Panc1 (cell line): ENCODE measurements around the gene GMPPA. TPM values are rescaled to one million over a fixed set of nuclear protein-coding genes. Genes with fewer than 3 reads are reported as not detected.

Experiments
- ATAC-seq: fragments of 200-7000 bp; cut with Tn5 transposase; 2 replicates; pipeline ENCODE4 v1.9.1; 2020; ENCODE audit warnings: mild to moderate bottlenecking, moderate library complexity
- BruUV-seq: library from RNA; stranded (reverse); fragments of 400-500 nt; replicated peaks from 2 replicates; lab custom pipeline; 2021; lab: Mats Ljungman, UMichigan
- CTCF ChIA-PET: fragments of 300-600 bp; sonication (Branson Sonifier 250); formaldehyde crosslinking; loops from one replicate; lab custom pipeline; 2022; ENCODE audit warnings: antibody characterized with exemption; lab: Charles Lee
- POLR2A ChIA-PET: fragments of 300-600 bp; sonication (Branson Sonifier 250); formaldehyde crosslinking; loops from one replicate; lab custom pipeline; 2022; ENCODE audit warnings: antibody characterized with exemption; lab: Charles Lee
- DNase-seq: peaks from one replicate; pipeline ENCODE4 v3.0.0-alpha.2; 2010; ENCODE audit warnings: low read depth, low spot score
- H3K27ac ChIP-seq: 2 replicates; pipeline ENCODE4 v1.5.1; 2011; ENCODE audit warnings: mild to moderate bottlenecking, low read length, inconsistent platforms
- H3K27me3 ChIP-seq: fragments of 200-500 bp; sonication (Bioruptor generic); 2 replicates; pipeline ENCODE4 v1.6.0; 2014; ENCODE audit warnings: low read length, inconsistent platforms; ENCODE audit not compliant: control insufficient read depth, insufficient read depth
- H3K36me3 ChIP-seq: fragments of 200-500 bp; sonication (Bioruptor generic); 2 replicates; pipeline ENCODE4 v1.5.1; 2014; ENCODE audit warnings: inconsistent platforms, mild to moderate bottlenecking, low read length, moderate library complexity; ENCODE audit not compliant: control insufficient read depth, insufficient read depth
- H3K4me1 ChIP-seq: 2 replicates; pipeline ENCODE4 v1.5.1; 2011; ENCODE audit warnings: inconsistent platforms, mild to moderate bottlenecking, low read length, moderate library complexity; ENCODE audit not compliant: control insufficient read depth, insufficient read depth
- H3K4me3 ChIP-seq, 2 experiments: 2 replicates each; pipeline ENCODE4 v1.5.1; 2011 to 2012; ENCODE audit warnings: low read depth in 2 of 2, low read length in 2 of 2, mild to moderate bottlenecking in 2 of 2, inconsistent platforms in 1 of 2, moderate library complexity in 1 of 2
- H3K9me3 ChIP-seq: fragments of 200-500 bp; sonication (Bioruptor generic); 2 replicates; pipeline ENCODE4 v1.5.1; 2014; ENCODE audit warnings: low read depth, mild to moderate bottlenecking, inconsistent platforms, low read length, moderate library complexity; ENCODE audit not compliant: control insufficient read depth, insufficient read depth
- POLR2AphosphoS5 ChIP-seq: IDR thresholded peaks from 2 replicates; pipeline ENCODE4 v1.6.1; 2012; ENCODE audit warnings: mild to moderate bottlenecking, low read depth, low read length, moderate library complexity
- SIN3A ChIP-seq: IDR thresholded peaks from 2 replicates; pipeline ENCODE4 v1.6.1; 2012; ENCODE audit warnings: low read depth, mild to moderate bottlenecking, low read length, moderate library complexity, borderline replicate concordance; ENCODE audit not compliant: insufficient read depth
- TCF7L2 ChIP-seq: IDR thresholded peaks from 2 replicates; pipeline ENCODE4 v1.6.1; 2011; ENCODE audit warnings: mild to moderate bottlenecking, low read depth, low read length, inconsistent platforms
- in situ Hi-C: cut with HindIII; loops from 2 replicates; pipeline ENCODE4 v1.10.0; 2016; ENCODE audit warnings: low sequenced_read_pairs, low pct_unique_long_range_greater_than_20kb
- intact Hi-C: fragments of 100-400 bp; cut with micrococcal nuclease; formaldehyde crosslinking; loops from one replicate; pipeline ENCODE4 v1.10.0; 2022; ENCODE audit not compliant: unreplicated experiment
- total RNA-seq: library from RNA; stranded (reverse); gene quantifications from one replicate; pipeline ENCODE4 v1.2.1, GENCODE V29; 2021; ENCODE audit not compliant: unreplicated experiment
- TF ChIP-seq, protein P1 (sequence below): fragments of 450-650 bp; IDR thresholded peaks from 2 replicates; pipeline ENCODE4 v1.5.1; 2017; ENCODE audit warnings: mild to moderate bottlenecking
- TF ChIP-seq, protein P2 (sequence below), 2 experiments: IDR thresholded peaks; 2 replicates each; pipeline ENCODE4 v1.6.1; 2011 to 2012; ENCODE audit warnings: low read depth in 2 of 2, control low read depth in 1 of 2, low read length in 1 of 2, mild to moderate bottlenecking in 1 of 2, moderate library complexity in 1 of 2; ENCODE audit not compliant: insufficient read depth in 1 of 2

The GMPPA gene
- total RNA-seq, 1 experiment from 2014 or later: 66.2 TPM

DNA sequence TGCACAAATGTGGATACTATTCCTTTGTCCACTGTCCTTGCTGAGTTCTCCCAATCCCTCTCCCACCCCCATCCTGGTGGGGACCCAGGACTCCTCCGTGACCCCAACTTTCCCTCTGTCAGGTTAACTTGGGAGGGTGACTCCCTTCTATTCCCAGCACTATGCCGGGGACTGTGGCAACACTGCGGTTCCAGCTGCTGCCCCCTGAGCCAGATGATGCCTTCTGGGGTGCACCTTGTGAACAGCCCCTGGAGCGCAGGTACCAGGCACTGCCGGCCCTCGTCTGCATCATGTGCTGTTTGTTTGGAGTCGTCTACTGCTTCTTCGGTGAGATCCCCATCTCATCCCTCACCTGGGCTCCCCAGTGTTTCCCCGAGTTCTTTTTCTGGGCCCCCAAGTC is 45.9 kb downstream of the GMPPA start:
- Histone ChIP-seq H3K27me3 (no peaks in the 10 kb centered on the region), H3K4me1 (peaks cover 9% of the 10 kb centered on the region; the same call in 1 of the 2 replicates), H3K9me3 (no peaks in the 10 kb centered on the region), H3K4me3 (peak overlapping the region; percentile 62 to 70), H3K36me3 (0 out of 2 replicates have a peak, but pooled peaks cover 2% of the 10 kb centered on the region), H3K27ac (no peak overlapping the region)
- in situ Hi-C loops: no loop called here
- intact Hi-C loops: loop anchor here (5.0 kb wide), 1 partner anchor 83 kb away; the partner anchor contains the start of gene SLC4A3
- ATAC-seq (no peak), DNase-seq (no peak)
- TF ChIP-seq, protein P1, sequence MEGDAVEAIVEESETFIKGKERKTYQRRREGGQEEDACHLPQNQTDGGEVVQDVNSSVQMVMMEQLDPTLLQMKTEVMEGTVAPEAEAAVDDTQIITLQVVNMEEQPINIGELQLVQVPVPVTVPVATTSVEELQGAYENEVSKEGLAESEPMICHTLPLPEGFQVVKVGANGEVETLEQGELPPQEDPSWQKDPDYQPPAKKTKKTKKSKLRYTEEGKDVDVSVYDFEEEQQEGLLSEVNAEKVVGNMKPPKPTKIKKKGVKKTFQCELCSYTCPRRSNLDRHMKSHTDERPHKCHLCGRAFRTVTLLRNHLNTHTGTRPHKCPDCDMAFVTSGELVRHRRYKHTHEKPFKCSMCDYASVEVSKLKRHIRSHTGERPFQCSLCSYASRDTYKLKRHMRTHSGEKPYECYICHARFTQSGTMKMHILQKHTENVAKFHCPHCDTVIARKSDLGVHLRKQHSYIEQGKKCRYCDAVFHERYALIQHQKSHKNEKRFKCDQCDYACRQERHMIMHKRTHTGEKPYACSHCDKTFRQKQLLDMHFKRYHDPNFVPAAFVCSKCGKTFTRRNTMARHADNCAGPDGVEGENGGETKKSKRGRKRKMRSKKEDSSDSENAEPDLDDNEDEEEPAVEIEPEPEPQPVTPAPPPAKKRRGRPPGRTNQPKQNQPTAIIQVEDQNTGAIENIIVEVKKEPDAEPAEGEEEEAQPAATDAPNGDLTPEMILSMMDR: no peak
- TF ChIP-seq SIN3A (no peak), TCF7L2 (no peak), POLR2AphosphoS5 (no peak)
- TF ChIP-seq, protein P2, sequence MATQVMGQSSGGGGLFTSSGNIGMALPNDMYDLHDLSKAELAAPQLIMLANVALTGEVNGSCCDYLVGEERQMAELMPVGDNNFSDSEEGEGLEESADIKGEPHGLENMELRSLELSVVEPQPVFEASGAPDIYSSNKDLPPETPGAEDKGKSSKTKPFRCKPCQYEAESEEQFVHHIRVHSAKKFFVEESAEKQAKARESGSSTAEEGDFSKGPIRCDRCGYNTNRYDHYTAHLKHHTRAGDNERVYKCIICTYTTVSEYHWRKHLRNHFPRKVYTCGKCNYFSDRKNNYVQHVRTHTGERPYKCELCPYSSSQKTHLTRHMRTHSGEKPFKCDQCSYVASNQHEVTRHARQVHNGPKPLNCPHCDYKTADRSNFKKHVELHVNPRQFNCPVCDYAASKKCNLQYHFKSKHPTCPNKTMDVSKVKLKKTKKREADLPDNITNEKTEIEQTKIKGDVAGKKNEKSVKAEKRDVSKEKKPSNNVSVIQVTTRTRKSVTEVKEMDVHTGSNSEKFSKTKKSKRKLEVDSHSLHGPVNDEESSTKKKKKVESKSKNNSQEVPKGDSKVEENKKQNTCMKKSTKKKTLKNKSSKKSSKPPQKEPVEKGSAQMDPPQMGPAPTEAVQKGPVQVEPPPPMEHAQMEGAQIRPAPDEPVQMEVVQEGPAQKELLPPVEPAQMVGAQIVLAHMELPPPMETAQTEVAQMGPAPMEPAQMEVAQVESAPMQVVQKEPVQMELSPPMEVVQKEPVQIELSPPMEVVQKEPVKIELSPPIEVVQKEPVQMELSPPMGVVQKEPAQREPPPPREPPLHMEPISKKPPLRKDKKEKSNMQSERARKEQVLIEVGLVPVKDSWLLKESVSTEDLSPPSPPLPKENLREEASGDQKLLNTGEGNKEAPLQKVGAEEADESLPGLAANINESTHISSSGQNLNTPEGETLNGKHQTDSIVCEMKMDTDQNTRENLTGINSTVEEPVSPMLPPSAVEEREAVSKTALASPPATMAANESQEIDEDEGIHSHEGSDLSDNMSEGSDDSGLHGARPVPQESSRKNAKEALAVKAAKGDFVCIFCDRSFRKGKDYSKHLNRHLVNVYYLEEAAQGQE (IDR thresholded peaks at IDR 0.05; ENCODE audit: insufficient read depth in 1 of 2, low read depth in 2 of 2, low read length in 1 of 2): 0 out of 4 replicates have a peak, but pooled peaks of 1 of the 2 experiments have one; percentile 25
- ChIA-PET POLR2A (no interaction called here), CTCF (no interaction called here)
- no TSS peak for BruUV-seq

- CTCF ChIA-PET: no interaction called here
- BruUV-seq: no TSS peak
- H3K9me3 ChIP-seq: no peaks in the 10 kb centered on the region
- H3K27me3 ChIP-seq: no peaks in the 10 kb centered on the region
- H3K4me1 ChIP-seq: peaks cover 9% of the 10 kb centered on the region; the same call in 1 of the 2 replicates
- in situ Hi-C loops (no loop called here), intact Hi-C loops (no loop called here)
- H3K27ac ChIP-seq: no peak overlapping the region
- no peak overlapping the region for H3K4me3 ChIP-seq
- POLR2A ChIA-PET: interaction anchor here (0.6 kb wide), 1 partner anchor 142 kb away, joined by 8 read pairs; no protein-coding TSS in a partner anchor
- H3K36me3 ChIP-seq: 0 out of 2 replicates have a peak, but pooled peaks cover 2% of the 10 kb centered on the region
- ATAC-seq (no peak), DNase-seq (no peak)
- TF ChIP-seq, protein P1: no peak
- TF ChIP-seq POLR2AphosphoS5 (no peak), TCF7L2 (no peak), SIN3A (no peak)
- TF ChIP-seq, protein P2 (IDR thresholded peaks at IDR 0.05; ENCODE audit: insufficient read depth in 1 of 2, low read depth in 2 of 2, low read length in 1 of 2): no peak
Observed at GRCh38 chr2:219545295-219545942, 46.7 kb downstream of the GMPPA start.
